ENCODE data around the gene LEPROT.

Gene LEPROT

GRCh38 chr1:65417729-65418128, 2.7 kb upstream of the LEPROT start:
- peak; percentile 38 for DNase-seq (ENCODE audit: low spot score)
- H3K27ac ChIP-seq, result no peak overlapping the region
- POLR2A ChIA-PET (ENCODE audit: low non-redundant PET), result no interaction called here
- TF ChIP-seq CTCF (conservative IDR thresholded peaks at IDR 0.05; ENCODE audit: low read depth), result no peak
- CTCF ChIA-PET, result interaction anchor here (0.5 kb wide), 1 partner anchor 975 kb away, joined by 3 read pairs; no protein-coding TSS in a partner anchor

- no peak overlapping the region for H3K27ac ChIP-seq
- no peak for TF ChIP-seq CTCF (conservative IDR thresholded peaks at IDR 0.05; ENCODE audit: low read depth)
- CTCF ChIA-PET, result interaction anchor here (0.6 kb wide), 1 partner anchor 85 kb away, joined by 3 read pairs; no protein-coding TSS in a partner anchor
- no peak for DNase-seq (ENCODE audit: low spot score)
- POLR2A ChIA-PET (ENCODE audit: low non-redundant PET), result no interaction called here
Observed at GRCh38 chr1:65418522-65419185, 1.8 kb upstream of the LEPROT start.

- ChIA-PET POLR2A (ENCODE audit: low non-redundant PET) (interaction anchor here (0.5 kb wide), 2 partner anchors 351 to 453 kb away, joined by 3 to 4 read pairs; no protein-coding TSS in a partner anchor), CTCF (interaction anchor here (0.6 kb wide), 1 partner anchor 86 kb away, joined by 3 read pairs; no protein-coding TSS in a partner anchor)
- DNase-seq (ENCODE audit: low spot score), result peak; percentile 97
- TF ChIP-seq CTCF (conservative IDR thresholded peaks at IDR 0.05; ENCODE audit: low read depth), result no peak
- H3K27ac ChIP-seq, result peak overlapping the region; percentile 98
Observed at GRCh38 chr1:65419681-65420589, 533 bp upstream of the LEPROT start.

- ChIA-PET CTCF (no interaction called here), POLR2A (ENCODE audit: low non-redundant PET) (interaction anchor here (0.5 kb wide), 1 partner anchor 19 kb away, joined by 8 read pairs; no protein-coding TSS in a partner anchor)
- no peak for TF ChIP-seq CTCF (conservative IDR thresholded peaks at IDR 0.05; ENCODE audit: low read depth)
- H3K27ac ChIP-seq, result peak overlapping the region; percentile 98
- no peak for DNase-seq (ENCODE audit: low spot score)
Observed at GRCh38 chr1:65421351-65422025, 1.0 kb downstream of the LEPROT start.

GRCh38 chr1:65422241-65423203, 2.1 kb downstream of the LEPROT start:
- POLR2A ChIA-PET (ENCODE audit: low non-redundant PET), result no interaction called here

More at GRCh38 chr1:65422241-65423203, 2.1 kb downstream of the LEPROT start:
- H3K27ac ChIP-seq, result peak overlapping the region; percentile 50; the same call in 1 of the 2 replicates
- no peak for TF ChIP-seq CTCF (conservative IDR thresholded peaks at IDR 0.05; ENCODE audit: low read depth)
- DNase-seq (ENCODE audit: low spot score), result no peak
- CTCF ChIA-PET, result no interaction called here

All from RWPE1 (cell line).